ENCODE results near the gene OR5AN1.

Gene OR5AN1

DNA sequence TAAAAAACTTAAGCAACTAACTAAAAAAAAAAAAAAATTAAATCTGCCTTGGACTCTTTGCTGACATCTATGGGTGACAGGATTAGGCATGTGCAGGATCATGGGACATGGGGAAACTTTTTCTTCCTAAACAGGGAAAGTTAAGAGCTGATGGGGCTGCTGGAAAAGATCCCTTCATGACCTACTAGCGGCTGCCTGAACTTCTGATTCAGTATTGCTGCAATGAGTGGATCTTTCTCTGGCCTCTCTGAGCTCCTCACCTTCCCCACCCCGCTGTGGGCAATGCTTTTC, 42.5 kb downstream of the OR5AN1 start:
- H3K4me3 ChIP-seq (ENCODE audit: low read length): no peak overlapping the region

DNA sequence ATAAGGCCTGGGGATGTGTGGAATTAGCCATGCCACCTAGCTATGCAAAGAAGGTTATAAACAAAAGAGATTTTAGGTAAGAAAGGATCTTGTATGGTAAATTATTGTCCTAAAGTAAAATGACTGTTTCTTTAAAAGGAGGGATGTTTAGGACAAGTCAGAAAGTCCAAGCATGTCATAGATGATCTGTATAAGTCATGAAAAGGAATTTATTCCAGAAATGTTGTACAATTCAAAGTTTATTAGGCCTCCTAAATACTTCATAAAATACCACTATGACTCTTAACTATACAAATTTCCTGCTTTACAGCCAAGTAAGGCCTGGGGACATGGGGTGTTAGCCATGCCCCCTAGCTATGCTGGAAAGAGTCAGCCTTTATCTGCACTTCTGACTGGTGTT, 44.9 kb downstream of the OR5AN1 start:
- no peak for DNase-seq (ENCODE audit: low read depth)
- no peak overlapping the region for H3K4me3 ChIP-seq (ENCODE audit: low read length)
- TF ChIP-seq, protein P1, sequence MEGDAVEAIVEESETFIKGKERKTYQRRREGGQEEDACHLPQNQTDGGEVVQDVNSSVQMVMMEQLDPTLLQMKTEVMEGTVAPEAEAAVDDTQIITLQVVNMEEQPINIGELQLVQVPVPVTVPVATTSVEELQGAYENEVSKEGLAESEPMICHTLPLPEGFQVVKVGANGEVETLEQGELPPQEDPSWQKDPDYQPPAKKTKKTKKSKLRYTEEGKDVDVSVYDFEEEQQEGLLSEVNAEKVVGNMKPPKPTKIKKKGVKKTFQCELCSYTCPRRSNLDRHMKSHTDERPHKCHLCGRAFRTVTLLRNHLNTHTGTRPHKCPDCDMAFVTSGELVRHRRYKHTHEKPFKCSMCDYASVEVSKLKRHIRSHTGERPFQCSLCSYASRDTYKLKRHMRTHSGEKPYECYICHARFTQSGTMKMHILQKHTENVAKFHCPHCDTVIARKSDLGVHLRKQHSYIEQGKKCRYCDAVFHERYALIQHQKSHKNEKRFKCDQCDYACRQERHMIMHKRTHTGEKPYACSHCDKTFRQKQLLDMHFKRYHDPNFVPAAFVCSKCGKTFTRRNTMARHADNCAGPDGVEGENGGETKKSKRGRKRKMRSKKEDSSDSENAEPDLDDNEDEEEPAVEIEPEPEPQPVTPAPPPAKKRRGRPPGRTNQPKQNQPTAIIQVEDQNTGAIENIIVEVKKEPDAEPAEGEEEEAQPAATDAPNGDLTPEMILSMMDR (conservative IDR thresholded peaks at IDR 0.05; ENCODE audit: low read depth, low read length): no peak

More for the DNA sequence above, 42.5 kb downstream of the OR5AN1 start:
- no peak for DNase-seq (ENCODE audit: low read depth)
- TF ChIP-seq, protein P1 (conservative IDR thresholded peaks at IDR 0.05; ENCODE audit: low read depth, low read length): no peak

DNA sequence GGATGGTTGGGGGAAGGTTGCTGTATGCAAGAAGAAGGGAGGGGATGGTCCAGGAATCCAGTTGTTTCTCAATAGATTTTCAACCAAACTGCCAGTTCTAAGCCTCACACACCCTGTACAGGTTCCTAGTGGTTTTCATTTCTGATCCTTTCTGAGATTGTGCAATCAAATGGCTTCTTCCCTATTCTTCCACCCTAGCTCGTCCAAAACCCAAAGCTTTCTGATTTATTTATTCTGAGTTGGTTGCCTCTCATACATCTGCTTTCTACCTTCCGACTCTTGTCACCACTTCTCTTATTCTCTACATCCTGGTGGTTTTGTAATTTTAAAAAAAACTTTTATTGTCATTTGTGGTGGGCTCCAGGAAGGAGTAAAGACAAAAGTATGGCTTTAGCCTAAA, 55.0 kb downstream of the OR5AN1 start:
- TF ChIP-seq, protein P1 (conservative IDR thresholded peaks at IDR 0.05; ENCODE audit: low read depth, low read length): no peak
- no peak overlapping the region for H3K4me3 ChIP-seq (ENCODE audit: low read length)
- no peak for DNase-seq (ENCODE audit: low read depth)

DNA sequence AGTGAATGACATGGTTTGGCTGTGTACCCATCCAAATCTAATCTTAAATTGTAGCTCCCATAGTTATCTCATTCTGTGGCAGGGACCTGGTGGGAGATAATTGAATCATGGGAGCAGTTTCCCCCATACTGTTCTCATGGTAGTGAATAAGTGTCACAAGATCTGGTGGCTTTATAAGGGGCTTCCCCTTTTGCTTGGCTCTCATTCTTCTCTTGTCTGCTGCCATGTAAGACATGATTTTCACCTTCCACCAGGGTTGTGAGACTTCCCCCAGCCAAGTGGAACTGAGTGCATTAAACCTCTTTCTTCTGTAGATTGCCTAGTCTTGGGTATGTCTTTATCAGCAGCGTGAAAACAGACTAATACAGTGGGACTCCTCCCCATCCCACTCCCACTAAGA, 56.4 kb downstream of the OR5AN1 start:
- TF ChIP-seq, protein P1 (conservative IDR thresholded peaks at IDR 0.05; ENCODE audit: low read depth, low read length): no peak
- no peak for DNase-seq (ENCODE audit: low read depth)
- H3K4me3 ChIP-seq (ENCODE audit: low read length): no peak overlapping the region

DNA sequence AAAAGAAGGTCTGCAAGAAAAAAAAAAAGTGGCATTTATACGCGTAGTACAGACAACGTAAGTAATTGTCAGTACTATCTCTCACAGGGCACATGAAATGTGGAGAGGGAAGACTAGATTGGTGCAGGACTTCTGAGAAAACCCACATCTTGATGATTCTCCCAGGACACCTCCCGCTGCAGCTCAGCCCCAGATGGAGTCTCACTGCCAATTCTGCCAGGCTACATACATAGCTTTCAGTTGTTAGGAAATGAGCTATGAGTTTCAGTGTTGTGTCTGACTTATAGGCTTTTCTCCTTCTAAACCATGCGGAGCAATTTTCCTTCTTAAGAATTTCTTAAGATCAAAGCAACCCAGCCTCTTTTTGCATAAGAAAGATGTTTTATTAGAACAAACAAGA, 57.9 kb downstream of the OR5AN1 start:
- TF ChIP-seq, protein P1 (conservative IDR thresholded peaks at IDR 0.05; ENCODE audit: low read depth, low read length): no peak
- no peak overlapping the region for H3K4me3 ChIP-seq (ENCODE audit: low read length)
- DNase-seq (ENCODE audit: low read depth): no peak

DNA sequence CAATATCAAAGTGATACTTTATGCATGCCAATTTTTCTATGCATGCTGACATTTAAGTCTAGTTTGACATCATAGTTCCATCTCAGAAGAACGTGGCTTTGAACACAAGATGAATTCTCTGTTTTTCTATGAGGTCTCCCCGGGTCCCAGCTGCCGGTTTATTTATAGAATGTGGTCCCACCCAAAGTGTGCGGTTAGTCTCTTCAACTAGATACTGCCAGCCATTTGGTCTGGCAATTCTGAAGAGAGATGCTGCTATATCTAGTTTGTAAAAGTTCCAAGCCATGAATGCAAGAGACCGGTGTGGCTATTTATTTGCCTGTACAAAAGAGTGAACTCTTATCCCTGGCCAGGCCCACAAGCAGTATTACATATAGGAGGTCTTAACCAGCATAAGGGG, 58.3 kb downstream of the OR5AN1 start:
- TF ChIP-seq, protein P1 (conservative IDR thresholded peaks at IDR 0.05; ENCODE audit: low read depth, low read length): no peak
- DNase-seq (ENCODE audit: low read depth): no peak
- no peak overlapping the region for H3K4me3 ChIP-seq (ENCODE audit: low read length)

DNA sequence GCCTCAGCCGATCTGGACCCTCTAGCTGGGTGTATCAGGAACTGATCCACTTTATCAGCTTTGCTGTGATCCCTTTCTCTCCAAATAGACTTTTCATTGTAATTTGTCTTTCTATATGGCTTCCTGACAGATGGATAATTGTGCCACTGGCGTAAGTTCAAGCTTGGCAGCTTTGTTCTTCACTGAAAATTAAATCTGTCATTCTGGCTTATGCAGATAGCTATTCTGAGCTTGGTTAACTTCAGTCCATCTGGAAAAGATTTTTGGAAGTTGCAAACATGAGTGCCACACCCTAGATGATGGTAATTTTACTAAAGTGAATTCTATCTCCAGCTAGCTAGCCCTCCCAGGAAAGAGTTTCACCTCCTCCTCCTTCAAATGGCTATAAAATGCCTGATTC, 59.5 kb downstream of the OR5AN1 start:
- DNase-seq (ENCODE audit: low read depth): no peak
- TF ChIP-seq, protein P1 (conservative IDR thresholded peaks at IDR 0.05; ENCODE audit: low read depth, low read length): no peak
- no peak overlapping the region for H3K4me3 ChIP-seq (ENCODE audit: low read length)
